ENCODE results near the gene INSR.
A peak's percentile ranks its signal among the peaks of the same experiment; 100 is the strongest.

The INSR gene

GRCh38 chr19:7074705-7075282 is 219.4 kb downstream of the INSR start:
- Histone ChIP-seq H3K27ac (ENCODE audit: low read length) (no peak overlapping the region), H3K9ac (ENCODE audit: low read length) (no peak overlapping the region), H3K4me3 (ENCODE audit: low read length) (no peak overlapping the region), H3K4me2 (ENCODE audit: low read length) (no peak overlapping the region), H3K4me1 (ENCODE audit: low read length) (peaks cover 5% of the 10 kb centered on the region), H2AFZ (ENCODE audit: low read depth, low read length) (no peak overlapping the region), H3K36me3 (replicated peaks; ENCODE audit: low read depth, low read length) (peaks cover 80% of the 10 kb centered on the region), H4K20me1 (ENCODE audit: insufficient read depth, low read length) (no peaks in the 10 kb centered on the region), H3K27me3 (ENCODE audit: low read depth, low read length) (no peaks in the 10 kb centered on the region), H3K79me2 (ENCODE audit: low read length) (peaks cover 15% of the 10 kb centered on the region), H3K9me3 (ENCODE audit: insufficient read depth, low read length) (peaks cover 22% of the 10 kb centered on the region)
- no peak for TF ChIP-seq EZH2phosphoT487 (IDR thresholded peaks at IDR 0.05; ENCODE audit: low read depth)
- TF ChIP-seq, protein P1, sequence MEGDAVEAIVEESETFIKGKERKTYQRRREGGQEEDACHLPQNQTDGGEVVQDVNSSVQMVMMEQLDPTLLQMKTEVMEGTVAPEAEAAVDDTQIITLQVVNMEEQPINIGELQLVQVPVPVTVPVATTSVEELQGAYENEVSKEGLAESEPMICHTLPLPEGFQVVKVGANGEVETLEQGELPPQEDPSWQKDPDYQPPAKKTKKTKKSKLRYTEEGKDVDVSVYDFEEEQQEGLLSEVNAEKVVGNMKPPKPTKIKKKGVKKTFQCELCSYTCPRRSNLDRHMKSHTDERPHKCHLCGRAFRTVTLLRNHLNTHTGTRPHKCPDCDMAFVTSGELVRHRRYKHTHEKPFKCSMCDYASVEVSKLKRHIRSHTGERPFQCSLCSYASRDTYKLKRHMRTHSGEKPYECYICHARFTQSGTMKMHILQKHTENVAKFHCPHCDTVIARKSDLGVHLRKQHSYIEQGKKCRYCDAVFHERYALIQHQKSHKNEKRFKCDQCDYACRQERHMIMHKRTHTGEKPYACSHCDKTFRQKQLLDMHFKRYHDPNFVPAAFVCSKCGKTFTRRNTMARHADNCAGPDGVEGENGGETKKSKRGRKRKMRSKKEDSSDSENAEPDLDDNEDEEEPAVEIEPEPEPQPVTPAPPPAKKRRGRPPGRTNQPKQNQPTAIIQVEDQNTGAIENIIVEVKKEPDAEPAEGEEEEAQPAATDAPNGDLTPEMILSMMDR (IDR thresholded peaks at IDR 0.05; ENCODE audit: low read depth, low read length), result no peak

DNA sequence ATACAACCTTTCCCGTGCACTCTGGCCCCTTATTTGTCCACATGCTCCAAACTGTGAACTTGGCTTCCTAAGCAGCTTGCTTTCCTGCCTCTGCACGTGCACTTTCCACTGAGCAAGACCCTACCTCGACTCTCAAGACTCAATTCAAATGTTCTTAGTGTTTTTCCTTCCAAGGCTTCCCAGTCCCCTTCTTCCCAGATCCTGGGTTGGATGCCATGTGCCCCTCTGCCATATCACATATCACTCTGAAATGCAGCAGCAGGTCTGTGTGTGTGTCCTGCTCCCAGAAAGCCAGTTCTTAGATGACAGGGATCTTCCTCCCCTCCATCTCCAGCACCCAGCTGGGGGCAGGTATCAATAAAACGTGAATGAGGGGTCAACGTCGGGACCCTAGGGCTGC is 221.7 kb downstream of the INSR start:
- Histone ChIP-seq H3K4me2 (ENCODE audit: low read length) (no peak overlapping the region), H3K36me3 (replicated peaks; ENCODE audit: low read depth, low read length) (peaks cover 59% of the 10 kb centered on the region), H3K9me3 (ENCODE audit: insufficient read depth, low read length) (peaks cover 3% of the 10 kb centered on the region; the same call in 1 of the 2 replicates), H3K27ac (ENCODE audit: low read length) (no peak overlapping the region), H3K9ac (ENCODE audit: low read length) (no peak overlapping the region), H3K4me1 (ENCODE audit: low read length) (peaks cover 8% of the 10 kb centered on the region), H4K20me1 (ENCODE audit: insufficient read depth, low read length) (no peaks in the 10 kb centered on the region), H3K27me3 (ENCODE audit: low read depth, low read length) (no peaks in the 10 kb centered on the region), H2AFZ (ENCODE audit: low read depth, low read length) (no peak overlapping the region), H3K4me3 (ENCODE audit: low read length) (no peak overlapping the region), H3K79me2 (ENCODE audit: low read length) (peaks cover 19% of the 10 kb centered on the region)
- TF ChIP-seq, protein P1 (IDR thresholded peaks at IDR 0.05; ENCODE audit: low read depth, low read length), result no peak
- no peak for TF ChIP-seq EZH2phosphoT487 (IDR thresholded peaks at IDR 0.05; ENCODE audit: low read depth)

DNA sequence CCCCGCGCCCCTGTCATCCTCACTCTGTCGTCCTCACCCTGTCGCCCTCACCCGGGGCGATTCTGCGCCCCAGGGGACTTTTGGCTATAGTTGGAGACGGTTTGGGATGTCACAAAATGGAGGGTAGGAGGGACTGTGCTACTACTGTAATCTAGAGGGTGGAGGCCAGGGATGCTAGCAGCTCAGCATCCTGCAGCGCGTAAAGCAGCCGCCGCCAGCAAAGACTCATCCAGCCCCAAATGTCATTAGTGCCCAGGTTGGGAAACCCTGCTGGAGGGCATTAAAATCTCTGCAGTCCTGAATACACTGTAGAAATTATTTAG is 224.3 kb downstream of the INSR start:
- Histone ChIP-seq H3K4me1 (ENCODE audit: low read length) (peaks cover 8% of the 10 kb centered on the region), H3K9me3 (ENCODE audit: insufficient read depth, low read length) (no peaks in the 10 kb centered on the region), H3K27me3 (ENCODE audit: low read depth, low read length) (no peaks in the 10 kb centered on the region), H3K79me2 (ENCODE audit: low read length) (peaks cover 19% of the 10 kb centered on the region), H3K27ac (ENCODE audit: low read length) (peak overlapping the region; percentile 65), H2AFZ (ENCODE audit: low read depth, low read length) (peak overlapping the region; percentile 99), H3K36me3 (replicated peaks; ENCODE audit: low read depth, low read length) (peaks cover 32% of the 10 kb centered on the region), H3K4me3 (ENCODE audit: low read length) (peak overlapping the region; percentile 93), H4K20me1 (ENCODE audit: insufficient read depth, low read length) (no peaks in the 10 kb centered on the region), H3K4me2 (ENCODE audit: low read length) (peak overlapping the region; percentile 90), H3K9ac (ENCODE audit: low read length) (peak overlapping the region; percentile 86)
- TF ChIP-seq, protein P1 (IDR thresholded peaks at IDR 0.05; ENCODE audit: low read depth, low read length), result no peak
- no peak for TF ChIP-seq EZH2phosphoT487 (IDR thresholded peaks at IDR 0.05; ENCODE audit: low read depth)

GRCh38 chr19:7069042-7069903 is 224.9 kb downstream of the INSR start, which contains the start of gene ZNF557:
Gene ZNF557, plus strand, starts transcription at chr19:7069703. Its CDS starts 5,372 bp downstream, at chr19:7075075.
- Histone ChIP-seq H3K4me3 (ENCODE audit: low read length) (peak within 1 kb of the TSS; percentile 93), H3K9ac (ENCODE audit: low read length) (peak within 1 kb of the TSS; percentile 86), H3K4me2 (ENCODE audit: low read length) (peak within 1 kb of the TSS; percentile 90), H3K27ac (ENCODE audit: low read length) (peak within 1 kb of the TSS; percentile 65), H3K4me1 (ENCODE audit: low read length) (peaks cover 8% of the 10 kb centered on the region), H3K27me3 (ENCODE audit: low read depth, low read length) (no peaks in the 10 kb centered on the region), H3K36me3 (replicated peaks; ENCODE audit: low read depth, low read length) (peaks cover 27% of the 10 kb centered on the region), H2AFZ (ENCODE audit: low read depth, low read length) (peak within 1 kb of the TSS; percentile 99), H3K79me2 (ENCODE audit: low read length) (peaks cover 19% of the 10 kb centered on the region), H3K9me3 (ENCODE audit: insufficient read depth, low read length) (no peaks in the 10 kb centered on the region), H4K20me1 (ENCODE audit: insufficient read depth, low read length) (no peaks in the 10 kb centered on the region)
- no peak for TF ChIP-seq EZH2phosphoT487 (IDR thresholded peaks at IDR 0.05; ENCODE audit: low read depth)
- TF ChIP-seq, protein P1 (IDR thresholded peaks at IDR 0.05; ENCODE audit: low read depth, low read length), result no peak
